NCI-H146 treated with DMSO at 0.1 percent for 48 hours (cell line): ENCODE results near the gene NOS1.
"Not testable (repeated sequence)": the region's sequence is repeated elsewhere in the genome, so short reads cannot be mapped to it uniquely, and the experiment has no call there.

Source experiments
- DNase-seq: peaks from one replicate; lab custom pipeline; 2025; ENCODE audit not compliant: unreplicated experiment; lab: John Stamatoyannopoulos, UW

The NOS1 gene

DNA sequence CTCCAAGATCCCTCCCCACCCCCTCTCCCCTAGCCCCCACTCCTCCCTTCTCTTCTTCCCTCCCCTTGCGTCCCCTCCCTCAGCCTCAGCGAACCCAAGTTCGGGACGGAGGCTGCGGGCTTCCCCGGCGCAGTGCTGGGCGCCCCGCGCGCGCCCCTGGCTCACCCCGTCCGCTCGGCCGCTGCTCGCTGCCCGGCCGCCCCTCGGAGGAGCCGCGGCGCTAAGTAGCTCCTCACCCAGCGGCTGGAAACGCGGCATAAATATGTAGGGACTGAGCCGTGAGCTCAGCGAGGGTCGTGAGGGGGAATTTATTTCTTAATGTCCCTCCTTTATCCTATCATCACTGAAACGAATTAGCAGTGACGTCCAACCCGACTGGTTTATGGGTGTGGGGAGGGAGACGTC, at the start of gene NOS1:
NOS1 (minus strand) TSS at position 280 of the 405 bp plus-strand sequence. CDS start 30,557 bp downstream, outside the sequence.
- DNase-seq = no peak

DNA sequence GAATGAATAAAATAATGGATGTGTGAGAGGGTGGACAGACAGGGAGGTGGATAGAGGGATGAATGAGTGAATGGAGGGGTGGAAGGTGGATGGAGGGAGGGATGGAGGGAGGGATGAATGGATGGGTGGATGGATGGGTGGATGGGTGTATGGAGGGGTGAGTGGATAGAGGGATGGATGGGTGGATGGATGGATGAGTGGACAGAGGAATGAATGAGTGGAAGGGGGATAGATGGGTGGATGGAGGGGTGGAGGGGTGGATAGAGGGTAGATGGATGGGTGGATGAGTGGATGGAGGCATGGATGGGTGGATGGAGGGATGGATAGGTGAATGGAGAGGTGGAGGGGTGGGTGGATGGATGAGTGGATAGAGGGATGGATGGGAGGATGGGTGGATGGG, 47.9 kb upstream of the NOS1 start:
- no peak for DNase-seq

DNA sequence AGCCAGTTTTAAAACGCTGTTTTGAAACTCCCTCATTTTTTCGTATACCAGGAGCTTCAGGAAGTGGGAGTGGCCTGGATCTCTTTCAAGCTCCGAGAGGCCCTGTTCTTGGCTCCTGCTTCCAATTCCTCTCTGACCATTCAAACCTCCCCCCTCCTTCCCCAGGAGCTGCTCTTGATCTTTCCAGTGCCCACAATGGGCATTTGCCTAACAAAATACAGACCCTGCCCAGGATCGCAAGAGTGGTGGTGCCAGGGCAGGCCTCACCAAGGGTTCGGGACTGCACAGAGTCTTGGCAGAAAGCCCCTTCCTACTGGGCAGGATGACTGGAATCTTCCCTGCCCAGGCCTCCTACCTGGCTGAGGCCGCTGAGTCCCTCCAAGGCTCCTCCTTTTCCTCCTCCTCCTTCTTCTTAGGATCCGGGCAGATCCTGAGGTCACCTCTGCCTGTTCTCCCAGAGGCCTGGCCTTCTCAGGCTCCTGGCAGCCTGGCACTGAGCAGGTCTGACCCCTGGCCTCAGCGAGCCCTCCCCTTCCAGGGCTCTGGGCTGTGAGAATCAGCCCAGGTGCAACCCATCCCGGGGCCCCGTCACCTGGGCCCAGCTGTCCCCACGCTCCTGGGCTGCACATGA, 46.9 kb upstream of the NOS1 start:
- DNase-seq = no peak

DNA sequence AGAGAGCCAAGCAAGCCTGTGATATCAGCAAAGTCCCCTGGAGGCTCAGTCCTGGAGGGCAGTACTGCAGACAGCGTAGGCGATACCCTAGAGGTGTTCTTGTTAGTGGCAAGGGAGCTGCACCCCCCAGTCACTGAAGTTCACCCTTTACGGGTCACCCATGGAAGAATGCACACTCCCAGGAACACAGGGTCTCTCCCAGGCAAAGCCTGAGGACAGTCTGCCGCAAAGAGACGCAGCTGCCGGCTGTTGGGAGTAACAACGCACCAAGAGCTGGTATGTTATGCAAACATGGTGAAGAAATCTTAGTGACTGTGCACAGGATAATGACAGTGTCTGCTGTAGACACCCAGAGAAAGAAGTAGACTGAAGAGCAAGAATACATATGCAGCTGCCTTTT, 43.5 kb upstream of the NOS1 start:
- DNase-seq = no peak

DNA sequence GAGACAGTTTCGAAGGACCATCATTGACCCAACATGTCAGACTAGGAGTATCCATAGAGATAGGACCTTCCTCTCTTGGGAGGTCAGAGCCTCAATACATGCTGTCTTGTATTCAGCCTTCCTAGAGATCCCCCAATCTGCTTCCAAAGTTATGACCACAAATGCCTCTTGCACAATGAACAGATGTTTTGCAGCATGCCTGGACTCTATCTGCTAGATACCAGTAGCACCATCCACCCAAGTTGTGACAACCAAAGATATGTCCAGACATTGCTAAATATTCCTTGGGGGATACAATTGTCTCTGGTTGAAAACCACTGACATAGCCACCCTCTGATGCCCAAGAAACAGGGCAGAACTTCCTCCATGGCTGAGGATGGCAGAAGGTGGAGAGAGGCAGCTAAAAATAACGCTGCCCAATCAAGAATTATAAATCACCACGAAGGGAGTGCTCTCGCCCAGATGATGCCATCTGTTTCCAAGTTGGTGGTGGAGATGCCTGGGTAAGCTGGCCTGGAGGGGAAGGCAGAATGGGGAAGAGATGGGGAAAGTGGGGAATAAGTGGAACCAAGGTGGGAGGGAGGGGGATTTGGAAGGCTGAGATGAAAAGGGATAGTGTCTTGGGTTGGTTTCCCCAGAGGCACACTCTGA, 42.9 kb upstream of the NOS1 start:
- DNase-seq = no peak

DNA sequence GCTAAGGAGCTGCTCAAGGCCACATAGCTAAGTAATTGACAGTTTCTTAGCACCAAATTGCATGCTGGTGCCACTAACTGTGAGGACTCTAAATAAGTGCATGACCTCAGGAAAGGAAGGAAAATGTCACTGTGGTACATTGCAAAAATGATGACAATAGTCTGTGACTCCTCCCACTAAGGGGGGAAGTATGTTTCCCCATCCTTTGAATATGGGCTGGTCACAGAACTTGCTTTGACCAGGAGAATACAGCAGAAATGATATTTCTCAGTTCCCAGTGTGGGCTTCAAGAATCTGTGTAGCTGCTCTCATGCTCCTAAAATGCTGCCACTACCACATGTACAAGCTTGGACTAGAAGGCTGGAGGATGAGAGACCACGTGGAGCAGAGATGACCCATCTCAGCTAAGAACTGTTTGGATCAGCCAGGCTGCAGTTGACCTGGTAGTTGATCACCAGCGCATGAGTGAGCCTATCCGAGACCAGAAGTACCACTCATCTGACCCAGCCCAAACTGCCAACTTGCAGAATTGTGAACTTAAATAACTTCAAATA, 42.2 kb upstream of the NOS1 start:
- no peak for DNase-seq

DNA sequence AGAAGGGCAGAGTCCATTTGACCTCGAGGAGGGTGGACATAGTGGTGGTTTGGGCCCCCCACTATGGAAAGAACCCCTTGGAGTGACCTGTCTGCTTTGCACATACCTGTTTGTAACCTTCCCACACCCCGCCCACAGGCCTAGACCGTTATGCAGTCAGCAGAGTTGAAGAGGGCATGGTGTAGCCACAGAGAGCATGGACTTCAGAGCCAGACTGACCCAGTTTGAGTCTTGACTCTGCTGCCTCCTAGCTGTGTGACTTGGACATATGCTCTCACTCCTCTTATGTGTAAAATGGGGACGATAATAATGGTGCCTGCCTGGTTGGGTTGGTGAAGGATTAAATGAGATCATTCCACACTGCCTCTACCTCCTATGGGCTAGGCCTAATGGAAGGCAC, 40.9 kb upstream of the NOS1 start:
- no peak for DNase-seq

DNA sequence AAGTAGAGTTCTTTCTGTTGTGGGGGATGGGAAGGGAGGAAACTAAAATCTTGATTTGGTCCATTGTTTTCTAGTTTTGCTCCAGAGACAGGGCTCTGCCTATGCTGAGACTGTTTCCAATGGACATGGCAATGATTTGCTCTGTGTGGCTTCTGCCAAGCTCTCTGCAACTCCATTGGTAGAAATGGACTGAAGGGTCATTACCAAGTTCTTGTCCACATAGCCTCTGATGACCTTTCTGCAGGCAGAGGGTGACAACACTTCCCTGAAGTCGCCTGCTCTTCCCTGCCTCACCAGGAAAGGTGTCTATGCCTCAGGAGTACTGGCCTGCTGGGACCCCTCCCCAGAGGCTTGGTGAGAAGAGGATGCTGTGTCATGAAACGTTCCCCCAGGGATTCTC, 39.5 kb upstream of the NOS1 start:
- no peak for DNase-seq

DNA sequence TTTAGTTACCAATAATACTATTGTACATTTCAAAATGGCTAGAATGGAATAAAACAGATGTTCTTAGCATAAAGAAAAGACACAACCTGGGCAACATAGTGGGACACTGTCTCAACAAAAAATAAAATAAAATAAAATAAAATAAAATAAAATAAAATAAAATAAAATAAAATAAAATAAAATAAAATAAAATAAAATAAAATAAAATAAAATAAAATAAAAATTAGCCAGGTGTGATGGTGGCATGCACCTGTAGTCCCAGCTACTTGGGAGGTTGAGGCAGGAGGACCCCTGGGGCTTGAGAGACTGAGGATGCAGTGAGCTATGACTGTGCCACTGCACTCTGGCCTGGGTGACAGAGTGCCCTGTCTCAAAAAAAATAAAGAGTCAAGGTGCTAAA, 37.1 kb upstream of the NOS1 start:
- not testable (repeated sequence) for DNase-seq

DNA sequence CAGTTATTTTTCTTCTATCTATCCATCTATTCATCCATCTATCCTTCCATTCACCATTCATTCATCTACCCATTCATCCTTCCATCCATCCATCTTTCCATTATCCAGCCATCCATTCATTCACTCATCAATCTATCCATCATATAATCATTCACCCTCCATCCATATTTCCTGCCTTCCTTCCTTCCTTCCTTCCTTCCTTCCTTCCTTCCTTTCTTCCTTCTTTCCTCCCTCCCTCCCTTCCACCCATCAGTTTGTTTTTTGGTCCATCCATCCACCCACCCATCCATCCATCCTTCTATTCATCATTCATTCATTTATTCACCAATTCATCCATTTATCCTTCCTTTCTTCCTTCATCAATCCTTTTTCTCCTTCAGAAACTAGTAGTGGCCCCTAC, 34.3 kb upstream of the NOS1 start:
- no peak for DNase-seq

DNA sequence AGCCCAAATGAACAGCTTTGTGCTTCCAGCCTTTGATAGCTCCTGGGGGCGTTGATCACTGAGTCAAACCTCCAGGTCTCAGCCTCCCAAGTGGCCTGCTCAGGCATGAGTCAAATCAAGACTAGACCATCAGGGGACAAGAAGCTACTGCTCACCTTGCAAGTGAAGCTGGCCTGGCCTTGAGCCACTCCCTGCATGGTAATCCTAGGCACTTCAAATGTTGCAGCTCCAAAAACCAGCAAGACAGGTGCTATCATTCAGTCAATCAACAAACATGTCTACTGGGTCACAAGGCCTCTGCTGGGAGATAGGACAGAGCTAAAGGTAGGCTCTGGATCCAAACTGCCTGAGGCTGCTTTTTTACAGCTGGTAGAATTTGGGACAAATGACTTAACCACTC, 33.1 kb upstream of the NOS1 start:
- DNase-seq = no peak

DNA sequence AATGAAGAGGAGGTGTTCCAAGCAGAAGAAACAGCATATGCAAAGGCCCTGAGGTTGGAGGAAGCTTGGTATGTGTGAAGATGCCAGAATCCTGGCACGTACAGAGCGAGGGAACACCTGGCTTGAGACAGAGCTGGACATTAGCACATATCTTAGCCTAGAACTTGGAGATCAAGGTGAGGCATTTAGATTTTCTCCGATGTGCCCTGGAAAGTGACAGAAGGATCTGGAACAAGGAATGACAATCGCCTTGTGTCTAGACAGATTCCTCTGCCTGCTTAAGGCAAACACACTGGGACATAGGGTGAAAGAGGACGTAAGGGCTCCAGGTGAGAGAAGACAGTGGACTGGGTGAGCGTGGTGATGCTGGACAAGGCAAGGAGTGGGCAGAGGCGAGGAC, 32.2 kb upstream of the NOS1 start:
- DNase-seq = no peak

DNA sequence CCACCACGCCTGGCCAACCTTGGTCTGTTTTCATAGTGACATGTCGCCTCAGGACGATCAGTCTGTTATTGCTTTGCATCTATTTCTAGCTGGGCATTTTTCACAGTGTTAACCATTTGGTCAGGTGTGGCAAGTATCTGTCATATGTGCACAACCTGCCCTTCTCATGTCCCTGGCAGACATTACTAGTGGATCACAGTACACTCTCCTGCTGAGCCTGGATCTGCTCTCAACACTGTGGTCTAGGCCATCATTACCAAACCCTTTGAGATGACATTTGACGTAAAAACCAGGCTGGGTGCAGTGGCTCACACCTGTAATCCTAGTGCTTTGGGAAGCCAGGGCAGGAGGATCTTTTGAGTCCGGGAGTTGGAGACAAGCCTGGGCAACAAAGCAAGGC, 29.4 kb upstream of the NOS1 start:
- no peak for DNase-seq

DNA sequence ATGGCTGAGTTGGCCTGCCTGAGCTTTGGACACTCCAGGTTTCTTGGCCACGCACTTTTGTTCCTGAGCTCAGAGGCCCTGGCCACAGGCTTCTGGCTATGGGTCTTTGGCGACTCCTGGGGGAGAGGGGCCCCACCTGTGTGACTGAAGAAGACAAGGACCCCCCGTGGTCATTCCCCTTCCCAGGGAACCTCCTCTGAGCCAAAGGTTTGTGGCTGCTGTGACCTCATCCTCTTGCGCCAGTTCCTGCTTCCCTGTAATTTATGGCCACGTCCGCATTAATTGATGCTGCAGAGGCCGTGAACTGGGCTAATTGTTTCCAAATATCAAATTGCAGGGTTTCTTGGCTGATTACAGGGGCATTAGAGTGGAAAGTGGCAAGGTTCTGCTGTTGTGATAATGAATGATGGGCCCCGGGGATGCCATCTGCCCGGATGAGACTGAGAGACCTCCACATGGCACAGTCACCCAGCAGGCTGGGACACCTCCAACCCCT, 27.6 kb upstream of the NOS1 start:
- DNase-seq = no peak

DNA sequence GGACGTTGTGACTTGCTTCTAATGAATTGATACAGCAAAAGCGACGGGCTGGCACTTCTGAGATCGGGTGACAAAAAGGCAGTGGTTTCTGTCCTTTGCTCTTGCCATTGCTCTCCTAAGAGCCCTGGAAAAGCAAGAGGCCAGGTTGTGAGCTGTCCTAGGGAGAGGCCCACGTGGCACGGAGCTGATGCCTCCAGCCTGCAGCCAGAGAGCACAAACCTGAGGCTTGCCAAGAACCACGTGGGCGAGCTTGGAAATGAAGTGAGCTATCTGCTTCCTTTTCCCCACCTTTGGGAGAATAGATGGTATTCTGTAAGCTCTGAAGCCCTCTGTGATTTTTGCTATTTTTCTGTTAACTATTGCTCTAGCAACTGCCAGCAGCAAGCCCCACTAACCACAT, 26.4 kb upstream of the NOS1 start:
- no peak for DNase-seq

DNA sequence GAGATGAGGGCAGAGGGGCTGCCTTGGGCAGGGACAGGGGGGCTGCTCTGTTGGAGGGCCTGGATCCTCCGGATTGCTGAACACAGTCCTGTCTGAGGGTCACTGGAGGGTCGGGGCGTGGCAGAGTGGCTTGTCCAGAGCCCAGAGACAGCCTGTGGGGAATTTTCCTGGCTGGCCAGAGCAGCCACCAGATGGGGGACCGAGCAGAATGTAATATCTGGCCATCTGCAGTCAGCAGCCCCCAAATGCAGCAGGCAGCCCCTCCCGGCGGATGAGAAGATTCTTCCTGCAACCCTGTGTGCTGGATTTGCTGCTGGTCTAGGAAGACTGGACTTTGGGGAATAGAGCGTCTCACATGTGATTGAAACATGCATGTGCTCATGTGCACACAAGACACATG, 23.3 kb upstream of the NOS1 start:
- no peak for DNase-seq

DNA sequence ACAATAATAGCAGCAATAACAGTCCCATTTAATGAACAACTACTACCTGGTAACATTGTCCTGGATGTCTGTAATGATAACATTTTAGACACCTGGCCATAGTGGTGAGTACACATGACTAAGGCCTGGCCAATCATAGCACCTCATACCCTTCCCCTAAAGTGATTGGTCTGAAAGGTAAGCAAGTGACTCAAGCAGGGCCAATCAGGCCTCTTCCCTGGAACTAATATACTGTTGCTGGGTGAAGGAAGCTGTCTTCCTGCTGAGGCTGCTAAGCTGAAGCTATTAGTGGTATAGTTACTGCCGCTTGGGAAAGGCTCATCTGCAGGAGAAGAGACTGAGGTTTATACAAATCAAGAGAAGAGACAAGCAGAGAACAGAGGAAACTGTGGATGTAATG, 18.7 kb upstream of the NOS1 start:
- DNase-seq = no peak

DNA sequence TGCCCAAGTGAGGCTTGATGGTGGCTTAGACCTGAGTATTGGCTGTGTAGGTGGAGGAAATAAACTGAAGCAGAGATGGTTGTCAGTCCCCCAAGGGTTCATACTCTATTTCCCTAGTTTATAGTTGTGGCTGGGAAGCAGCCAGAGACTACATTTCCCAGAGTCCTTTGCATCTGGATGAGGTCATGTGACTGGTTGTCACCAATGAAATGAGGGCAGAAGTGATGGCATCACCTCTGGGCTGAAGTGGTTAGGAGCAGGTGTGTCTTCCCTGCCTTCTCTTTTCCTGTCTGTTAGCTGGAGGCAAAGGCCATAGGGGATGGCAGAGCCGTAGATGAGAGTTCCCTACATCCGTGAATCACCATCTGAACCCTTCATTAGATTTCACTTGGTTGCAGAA, 16.3 kb upstream of the NOS1 start:
- no peak for DNase-seq

DNA sequence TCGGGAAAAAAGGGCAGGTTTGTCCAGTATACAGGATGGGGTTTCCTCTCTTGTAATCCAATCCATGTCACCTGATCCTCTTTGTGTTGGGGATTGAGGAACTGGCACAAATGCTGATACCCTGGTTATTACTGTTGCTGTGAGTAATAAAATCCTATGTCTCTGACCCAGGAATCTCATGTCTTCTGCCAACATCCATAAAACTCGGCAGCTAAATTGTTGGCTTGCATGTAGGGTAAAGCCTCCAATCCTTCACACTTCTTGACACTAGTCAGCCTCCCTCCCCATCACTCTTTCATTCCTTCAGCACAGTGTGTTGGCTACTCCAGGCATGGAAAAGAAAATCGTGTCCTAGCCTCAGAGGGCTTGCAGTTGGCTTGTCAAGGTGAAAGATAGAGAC, 9.2 kb upstream of the NOS1 start:
- DNase-seq = no peak

DNA sequence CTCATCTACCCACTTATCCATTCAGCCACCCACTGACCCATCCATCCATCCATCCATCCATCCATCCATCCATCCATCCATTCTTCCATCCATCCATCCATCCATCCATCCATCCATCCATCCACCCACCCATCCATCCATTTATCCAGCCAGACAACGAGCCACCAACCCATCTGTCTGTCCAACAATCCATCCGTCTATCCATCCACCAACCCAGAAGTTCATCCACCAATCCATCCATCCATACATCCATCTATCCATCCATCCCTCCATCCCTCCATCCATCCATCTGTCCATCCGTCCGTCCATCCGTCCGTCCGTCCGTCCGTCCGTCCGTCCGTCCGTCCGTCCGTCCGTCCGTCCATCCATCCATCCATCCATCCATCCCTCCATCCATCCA, 8.6 kb upstream of the NOS1 start:
- not testable (repeated sequence) for DNase-seq

DNA sequence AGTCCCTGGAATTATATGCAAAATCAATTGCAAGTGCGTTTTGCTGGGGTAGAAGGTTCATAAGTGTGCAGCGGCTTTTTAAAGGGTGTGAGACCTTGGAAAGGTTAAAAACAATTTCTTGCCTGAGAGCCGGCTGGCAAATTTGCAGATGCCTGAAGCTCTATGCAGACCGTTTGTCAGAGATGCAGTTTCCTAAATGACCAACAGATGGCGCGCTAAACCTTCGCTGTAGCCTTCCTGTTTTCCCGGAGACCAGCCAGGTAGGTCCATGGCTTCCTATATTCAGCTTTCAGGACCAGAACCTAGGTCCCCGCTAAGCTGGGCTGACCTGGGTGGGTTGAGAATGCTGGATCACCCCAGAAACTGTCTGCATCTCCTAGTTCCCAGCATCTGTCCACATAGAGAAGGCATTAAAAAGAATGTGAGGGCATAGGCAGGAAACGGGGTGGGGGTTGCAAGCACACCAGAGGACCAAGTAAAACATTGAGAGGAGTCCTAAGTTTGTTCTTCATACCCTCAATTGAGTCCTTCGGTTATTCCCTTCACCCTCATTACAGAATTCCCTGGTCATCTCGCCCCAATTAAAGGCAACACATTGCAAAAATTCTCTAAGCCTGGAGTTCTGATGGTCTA, 5.7 kb upstream of the NOS1 start:
- peak; percentile 45 for DNase-seq

DNA sequence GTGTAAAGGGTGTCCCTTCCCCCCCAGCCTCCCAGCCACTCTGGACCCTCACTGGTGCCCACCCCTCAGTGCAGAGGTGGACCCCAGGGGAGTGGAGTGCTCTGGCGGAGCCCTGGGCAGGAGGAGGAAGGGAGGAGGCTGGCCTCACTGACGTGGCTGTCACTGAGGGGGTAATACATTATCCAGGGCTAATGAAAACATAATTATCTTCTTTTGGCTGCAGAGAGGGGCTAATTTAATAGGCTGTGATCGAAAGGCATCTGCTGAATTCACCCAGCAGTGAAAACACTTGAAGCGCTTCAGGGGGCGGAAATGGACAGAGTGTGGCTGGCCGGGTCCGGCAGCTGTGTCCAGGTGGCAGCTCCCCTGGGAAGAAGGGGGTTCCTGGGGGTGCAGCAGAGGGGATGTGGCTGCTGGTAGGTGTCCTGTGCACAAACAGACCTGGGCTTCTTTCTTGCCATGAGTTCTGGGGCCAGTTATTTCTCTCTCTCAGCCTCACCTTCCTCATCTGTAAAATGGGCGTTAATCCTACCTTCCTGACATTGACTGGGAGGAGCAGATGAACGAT, 3.7 kb upstream of the NOS1 start:
- DNase-seq = no peak
